GM21526 (cell line): ENCODE results near the gene SECISBP2.
"Not testable (repeated sequence)": the region's sequence is repeated elsewhere in the genome, so short reads cannot be mapped to it uniquely, and the experiment has no call there.

Experiments used
- ATAC-seq: cut with Tn5 transposase; IDR thresholded peaks from one replicate; pipeline ENCODE4 v1.9.1; 2021; ENCODE audit warnings: moderate library complexity; ENCODE audit not compliant: unreplicated experiment, low FRiP score

SECISBP2 gene

DNA sequence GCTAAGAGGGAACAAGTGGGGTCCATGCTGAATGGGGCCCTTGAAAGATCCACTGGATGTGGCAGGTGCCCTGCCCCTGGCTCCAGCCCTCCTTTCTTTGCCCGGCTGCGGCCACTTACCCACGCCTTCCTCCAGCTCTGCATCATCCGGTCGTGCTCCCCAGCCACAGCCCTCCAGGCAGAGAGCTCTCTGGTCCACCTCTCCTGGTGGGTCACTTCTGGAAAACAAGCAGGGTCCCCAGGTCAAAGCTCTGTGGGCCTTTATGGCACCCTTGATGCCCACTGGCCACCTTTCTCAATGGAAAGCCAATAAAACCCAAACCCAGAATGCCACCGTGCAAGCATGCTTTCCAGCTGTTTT lies 45.0 kb downstream of the SECISBP2 start:
- no peak for ATAC-seq

DNA sequence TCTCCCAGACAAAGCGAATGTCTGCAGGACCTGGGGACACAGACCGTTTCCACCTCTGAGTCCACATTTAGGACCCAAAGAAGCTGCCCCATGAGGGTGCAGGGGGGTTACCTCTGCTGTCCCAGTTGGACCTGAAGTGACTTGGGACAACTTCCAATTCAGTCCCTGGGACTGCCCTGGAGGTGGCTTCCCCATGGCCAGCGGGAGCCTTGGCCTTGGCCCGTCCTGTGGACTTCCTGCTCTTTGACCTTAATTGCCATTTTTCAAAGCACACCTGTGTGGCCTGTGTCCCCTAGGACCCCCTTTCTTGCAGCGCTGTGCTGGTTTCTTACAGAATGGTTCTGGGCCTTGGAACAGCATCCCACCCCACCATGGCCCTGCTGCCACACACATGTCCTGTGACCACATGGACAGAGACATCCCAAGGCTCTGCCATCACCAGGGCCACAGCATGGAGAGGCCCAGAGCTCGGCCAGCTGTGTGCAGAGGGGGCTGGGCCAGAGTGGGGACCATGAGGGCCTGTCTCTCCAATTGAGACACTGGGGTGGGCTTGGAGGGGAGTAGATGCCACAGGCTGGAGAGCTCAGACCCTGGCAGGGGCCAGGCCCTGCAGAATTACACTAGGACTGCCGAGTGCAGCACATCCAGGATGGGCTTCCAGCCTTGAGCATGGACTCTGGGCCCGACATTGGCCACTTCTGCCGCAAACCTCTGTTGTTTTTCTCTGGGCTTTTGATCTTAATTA lies 45.8 kb downstream of the SECISBP2 start:
- ATAC-seq = no peak

DNA sequence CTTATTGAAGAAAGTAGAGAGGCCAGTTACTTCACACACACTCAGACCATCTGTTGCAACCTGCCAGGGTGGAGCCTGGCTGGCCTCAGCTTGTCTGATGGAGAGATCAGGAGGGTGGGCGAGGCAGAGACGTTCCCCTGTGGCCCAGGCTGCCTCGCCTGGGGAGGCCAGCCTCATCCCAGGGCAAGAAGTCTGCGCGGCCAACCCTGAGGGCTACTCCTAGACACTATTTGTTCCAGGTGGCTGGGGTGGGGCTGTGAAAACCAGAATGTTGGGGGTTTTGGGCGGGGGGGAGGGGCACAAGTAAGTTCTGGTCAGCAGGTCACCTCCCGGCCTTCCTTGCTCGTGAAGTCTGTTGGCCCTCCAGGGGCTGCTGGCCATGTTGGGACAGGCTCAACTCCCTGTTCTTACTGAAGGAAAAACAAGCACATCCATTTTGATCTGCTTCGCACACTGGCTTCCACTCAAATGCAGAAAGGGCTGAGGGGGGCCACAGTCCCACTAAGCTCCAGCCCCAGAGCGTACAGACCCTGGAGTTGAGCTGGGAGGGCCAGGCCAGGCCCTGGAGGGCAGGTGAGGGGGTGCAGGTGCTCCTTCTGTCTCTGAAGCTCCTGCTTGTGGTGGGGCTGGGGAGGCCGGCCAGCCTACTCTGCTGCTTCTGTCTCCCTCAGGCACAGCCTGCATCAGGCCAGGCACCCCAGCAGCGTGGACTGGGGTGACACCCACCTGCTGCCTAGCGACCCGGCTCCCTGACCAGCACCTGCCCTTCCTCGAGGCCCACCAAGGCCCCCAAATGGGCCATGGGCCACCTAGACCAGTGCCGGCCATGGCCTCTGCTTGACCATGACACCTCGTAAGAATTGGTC lies 46.6 kb downstream of the SECISBP2 start:
- no peak for ATAC-seq

DNA sequence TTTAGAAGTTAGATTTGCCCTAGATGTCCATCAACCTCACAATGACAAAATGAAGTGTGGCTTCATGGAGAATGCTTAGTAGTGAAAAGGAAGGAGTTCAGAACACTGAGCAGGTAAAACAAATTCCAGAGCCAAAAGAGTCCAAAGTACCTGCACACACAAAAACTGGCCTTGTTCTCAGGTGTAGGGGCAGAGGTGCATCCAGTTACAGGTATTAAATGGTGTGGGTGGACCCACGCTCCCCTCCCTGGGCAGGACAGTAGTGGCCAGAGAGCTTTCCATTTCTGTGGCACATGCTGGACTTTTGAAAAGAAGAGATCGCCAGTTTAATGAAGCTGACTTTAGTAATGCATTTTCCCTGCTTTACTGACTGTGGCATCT lies 47.2 kb downstream of the SECISBP2 start:
- no peak for ATAC-seq

DNA sequence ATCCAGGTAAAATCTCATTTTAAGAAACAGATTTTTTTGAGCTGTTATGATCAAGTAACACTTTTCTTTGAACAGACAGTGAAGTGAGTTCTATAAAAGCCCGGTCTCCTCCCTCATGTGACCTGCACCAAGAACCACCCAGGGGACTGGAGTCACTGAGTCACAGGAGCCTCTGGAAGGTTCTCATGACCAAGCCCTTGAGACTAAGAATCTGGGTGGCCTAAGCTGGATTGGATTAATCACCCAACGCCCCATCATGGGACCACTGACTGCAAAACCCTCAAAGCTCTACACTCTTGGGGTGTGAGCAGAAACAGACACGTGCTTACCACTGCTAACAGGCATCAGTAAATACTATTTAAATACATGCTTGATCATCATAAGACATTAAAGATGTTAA lies 48.4 kb downstream of the SECISBP2 start:
- ATAC-seq = no peak

DNA sequence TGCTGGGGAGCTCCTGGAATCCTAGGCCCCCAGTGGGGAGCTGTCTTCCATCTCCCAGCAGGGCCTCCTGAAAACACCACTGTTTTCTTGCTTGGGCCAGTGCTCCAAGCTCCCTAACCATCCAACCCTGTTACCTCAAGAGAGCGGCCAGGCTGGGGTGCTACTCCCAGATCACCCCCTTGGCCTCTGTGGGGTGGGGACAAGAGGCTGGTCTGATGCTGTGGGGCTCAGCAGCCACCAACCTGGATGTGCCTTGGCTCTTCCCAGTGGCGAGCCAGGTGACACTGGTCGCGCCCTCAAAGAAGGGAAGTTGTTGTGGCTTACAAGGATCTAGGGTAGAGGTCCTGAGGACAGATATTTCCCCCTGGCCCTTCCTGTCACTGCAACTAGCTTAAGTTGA lies 49.0 kb downstream of the SECISBP2 start:
- ATAC-seq = no peak

DNA sequence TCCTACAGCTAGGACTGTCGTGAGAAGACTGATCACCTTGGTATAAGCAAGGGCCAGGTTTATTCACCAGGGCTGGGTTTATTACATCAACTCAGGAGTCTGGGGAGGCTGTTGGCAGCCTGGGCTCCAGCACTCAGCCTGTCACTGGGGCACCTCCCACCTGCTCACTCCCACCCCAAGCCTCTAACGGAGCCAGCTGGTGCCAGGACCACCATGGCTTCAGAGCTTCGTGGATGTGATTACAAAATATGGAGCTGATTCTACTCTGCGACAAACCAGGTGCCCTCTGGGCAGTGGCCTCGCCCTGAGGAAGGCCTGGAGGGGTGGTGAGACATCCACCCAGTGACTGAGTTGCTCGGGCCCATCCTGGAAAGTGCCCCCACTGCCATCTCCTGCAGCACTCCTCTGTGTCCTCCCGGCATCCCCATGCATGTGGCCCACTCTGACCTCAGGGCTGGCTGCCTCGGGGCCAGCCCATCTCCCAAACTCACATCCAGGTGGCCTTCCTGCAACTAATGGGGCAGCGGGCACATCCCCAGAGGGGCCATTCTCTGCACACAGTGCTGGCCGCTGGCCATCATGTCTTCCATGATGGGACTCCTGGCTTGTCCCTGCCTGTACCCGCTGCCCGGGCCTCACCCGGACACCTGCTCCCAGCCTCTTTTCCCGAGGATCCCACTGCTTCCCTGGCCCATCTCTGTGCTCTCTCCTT lies 49.6 kb downstream of the SECISBP2 start:
- no peak for ATAC-seq

DNA sequence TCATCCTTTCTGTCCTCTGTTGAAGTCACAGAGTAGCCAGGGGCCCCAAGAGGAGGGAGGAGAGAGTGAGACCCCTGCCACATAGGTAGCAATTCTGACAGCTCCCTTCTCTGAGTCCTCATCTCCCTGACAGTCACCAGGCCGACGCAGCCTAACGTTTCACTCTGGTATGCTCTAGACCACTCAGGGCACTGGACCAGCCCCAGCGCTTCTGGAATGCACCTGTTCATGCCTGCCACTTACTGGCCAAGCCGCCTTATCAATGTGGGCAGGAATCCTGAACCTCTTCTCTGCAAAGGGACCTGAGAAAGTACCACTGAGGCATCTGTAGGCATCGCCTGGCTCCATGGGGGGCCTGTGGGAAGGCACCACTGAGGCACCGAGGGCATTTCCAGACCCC lies 50.2 kb downstream of the SECISBP2 start:
- ATAC-seq = no peak

DNA sequence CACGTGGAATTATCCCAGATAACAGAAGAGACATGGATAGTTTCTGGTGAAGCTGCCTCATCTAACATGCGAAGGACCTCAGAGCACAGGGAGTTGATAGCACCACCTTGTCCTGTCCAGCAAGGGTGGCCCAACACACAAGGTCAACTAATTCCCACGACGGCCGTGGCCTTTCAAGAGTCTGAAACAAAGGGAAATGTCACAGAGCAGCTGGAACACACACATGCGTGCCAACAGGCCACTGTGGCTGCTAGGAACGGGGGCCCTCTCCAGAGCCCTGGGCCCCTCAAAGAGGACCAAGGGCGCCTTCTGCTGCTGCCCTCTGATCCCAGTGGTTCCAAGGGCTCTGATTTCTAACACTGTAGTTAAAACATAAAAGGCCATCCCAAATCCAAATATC lies 50.7 kb downstream of the SECISBP2 start:
- no peak for ATAC-seq

DNA sequence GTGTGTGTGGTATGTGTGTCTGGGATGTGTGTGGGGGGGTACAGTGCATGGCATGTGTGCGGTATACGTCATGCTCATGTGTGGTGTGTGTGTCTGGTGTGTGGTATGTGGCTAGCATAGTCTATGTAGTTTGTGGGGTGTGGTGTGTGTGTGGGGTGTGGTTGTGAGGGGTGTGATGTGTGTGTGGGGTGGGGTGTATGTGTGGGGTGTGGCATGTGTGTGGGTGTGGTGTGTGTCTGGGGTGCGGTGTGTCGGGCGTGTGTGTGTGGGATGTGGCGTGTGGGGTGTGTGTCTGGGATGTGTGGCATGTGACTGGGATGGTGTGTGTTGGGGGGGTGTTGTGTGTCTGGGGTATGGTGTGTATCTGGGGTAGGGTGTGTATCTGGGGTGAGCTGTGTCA lies 52.3 kb downstream of the SECISBP2 start:
- no peak for ATAC-seq

DNA sequence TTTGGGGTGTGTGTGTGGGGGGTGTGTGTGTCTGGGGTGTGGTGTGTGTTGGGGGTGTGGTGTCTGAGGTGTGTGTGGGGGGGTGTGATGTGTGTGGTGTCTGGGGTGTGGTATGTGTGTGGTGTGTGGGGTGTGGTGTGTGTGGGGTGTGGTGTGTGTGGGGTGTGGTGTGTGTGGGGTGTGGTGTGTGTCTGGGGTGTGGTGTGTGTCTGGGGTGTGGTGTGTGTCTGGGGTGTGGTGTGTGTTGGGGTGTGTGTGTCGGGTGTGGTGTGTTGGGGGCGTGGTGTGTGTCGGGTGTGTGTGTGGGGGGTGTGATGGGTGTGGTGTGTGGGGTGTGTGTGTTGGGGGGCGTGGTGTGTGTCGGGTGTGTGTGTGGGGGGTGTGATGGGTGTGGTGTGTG lies 53.5 kb downstream of the SECISBP2 start:
- not testable (repeated sequence) for ATAC-seq

DNA sequence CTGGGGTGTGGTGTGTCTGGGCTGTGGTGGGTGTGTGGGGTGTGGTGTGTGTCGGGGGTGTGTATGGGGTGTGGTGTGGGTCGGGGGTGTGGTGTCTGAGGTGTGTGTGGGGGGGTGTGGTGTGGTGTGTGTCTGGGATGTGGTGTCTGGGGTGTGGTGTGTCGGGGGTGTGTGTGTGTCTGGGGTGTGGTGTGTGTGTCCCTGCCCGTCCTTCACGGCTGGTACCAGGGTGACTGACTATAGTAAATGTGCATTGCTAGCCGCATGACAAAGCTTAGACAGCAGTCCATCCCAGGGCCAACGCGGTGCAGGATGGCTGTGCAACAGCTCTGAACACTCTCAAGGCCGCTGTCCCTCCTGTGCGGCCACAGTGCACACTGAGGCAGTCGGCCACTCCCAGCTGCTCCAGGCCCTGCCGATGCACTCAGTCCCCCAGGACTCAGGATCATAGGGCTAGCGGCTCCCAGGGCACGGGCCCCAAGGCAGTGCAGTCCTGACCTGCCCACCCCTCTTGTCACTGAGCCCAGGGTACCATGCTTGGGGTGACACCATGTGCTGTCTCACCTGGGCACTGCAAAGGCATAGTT lies 54.0 kb downstream of the SECISBP2 start:
- no peak for ATAC-seq

DNA sequence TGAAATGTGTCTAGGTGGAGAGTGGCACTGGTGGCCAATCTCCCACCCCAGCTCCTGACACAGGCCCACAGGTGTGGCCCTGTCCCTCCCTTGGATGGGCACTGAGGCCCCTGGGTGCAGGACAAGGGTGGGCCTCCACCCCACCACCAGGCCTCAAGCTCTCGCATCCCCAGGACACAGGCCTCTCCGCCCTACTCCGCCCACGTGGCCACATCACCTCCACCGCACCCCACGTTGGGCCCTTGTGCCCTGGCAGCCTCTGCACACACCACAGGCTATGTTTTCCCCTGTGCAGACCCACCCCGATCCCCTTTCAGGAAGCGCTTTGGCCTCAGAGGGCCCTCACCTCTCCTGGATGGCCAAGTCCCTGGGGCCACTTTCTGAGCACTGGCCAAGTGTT lies 54.7 kb downstream of the SECISBP2 start:
- no peak for ATAC-seq

DNA sequence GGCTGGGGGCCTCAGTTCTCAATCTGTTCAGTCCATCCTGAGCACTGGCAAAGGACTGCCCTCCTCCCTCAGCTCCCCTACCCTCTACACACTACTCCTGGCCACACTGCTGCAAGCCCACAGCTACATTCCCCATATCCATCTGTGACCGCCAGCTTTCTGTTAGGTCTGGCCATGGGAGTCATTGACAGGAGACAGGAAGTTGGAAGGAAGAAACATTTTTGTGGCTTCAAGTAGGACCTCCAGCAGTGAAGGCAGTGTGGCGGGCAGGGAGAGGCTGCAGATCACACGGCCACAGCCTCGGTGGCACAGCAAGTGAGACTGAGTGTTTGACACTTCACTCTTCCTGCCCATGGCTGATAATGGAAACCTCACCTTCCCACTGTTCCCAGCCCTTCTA lies 55.9 kb downstream of the SECISBP2 start:
- ATAC-seq = no peak

DNA sequence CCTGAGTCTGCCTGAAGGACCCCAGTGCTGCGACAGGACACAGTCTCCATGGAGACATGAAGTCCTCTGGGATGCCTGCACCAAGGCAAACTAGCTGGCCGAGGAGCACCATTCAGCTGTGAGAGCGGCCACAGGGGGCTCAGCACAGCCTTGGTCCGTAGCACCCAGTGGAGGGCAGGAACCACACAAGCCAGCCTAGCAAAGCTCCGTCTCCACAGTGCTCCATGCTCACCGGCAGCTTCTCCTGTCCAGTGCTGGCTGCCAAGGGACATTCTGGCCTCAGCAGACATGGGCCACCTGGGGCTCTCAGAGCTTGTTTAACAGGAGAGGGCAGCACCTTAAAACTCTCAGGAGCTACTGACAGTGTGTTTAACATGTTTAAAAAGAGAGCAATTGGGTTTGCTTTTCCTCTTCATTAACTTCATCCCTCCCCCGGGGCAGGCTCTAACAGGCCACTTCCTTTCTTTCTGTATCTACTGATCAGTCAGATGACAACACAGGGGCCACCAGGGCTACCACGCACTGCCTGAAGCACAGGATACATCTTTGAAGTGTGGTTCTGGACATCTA lies 57.0 kb downstream of the SECISBP2 start:
- peak; percentile 58 for ATAC-seq

DNA sequence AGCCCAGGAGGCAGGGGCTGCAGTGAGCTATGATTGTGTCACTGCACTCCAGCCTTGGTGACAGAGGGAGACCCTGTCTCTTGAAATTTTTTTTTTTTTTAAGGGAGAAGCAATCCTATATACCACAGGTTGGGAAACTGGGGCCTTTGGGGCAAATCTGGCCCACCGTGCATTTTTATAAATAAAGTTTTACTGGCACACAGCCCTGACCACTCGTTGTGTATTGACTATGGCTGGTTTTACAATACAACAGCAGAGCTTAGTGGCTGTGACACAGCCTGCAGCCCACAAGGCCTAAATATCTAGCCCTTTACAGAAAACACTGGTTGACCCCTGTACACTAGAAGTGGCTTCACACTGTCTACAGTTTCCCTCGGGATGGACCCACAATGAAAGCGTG lies 58.0 kb downstream of the SECISBP2 start:
- ATAC-seq = no peak

DNA sequence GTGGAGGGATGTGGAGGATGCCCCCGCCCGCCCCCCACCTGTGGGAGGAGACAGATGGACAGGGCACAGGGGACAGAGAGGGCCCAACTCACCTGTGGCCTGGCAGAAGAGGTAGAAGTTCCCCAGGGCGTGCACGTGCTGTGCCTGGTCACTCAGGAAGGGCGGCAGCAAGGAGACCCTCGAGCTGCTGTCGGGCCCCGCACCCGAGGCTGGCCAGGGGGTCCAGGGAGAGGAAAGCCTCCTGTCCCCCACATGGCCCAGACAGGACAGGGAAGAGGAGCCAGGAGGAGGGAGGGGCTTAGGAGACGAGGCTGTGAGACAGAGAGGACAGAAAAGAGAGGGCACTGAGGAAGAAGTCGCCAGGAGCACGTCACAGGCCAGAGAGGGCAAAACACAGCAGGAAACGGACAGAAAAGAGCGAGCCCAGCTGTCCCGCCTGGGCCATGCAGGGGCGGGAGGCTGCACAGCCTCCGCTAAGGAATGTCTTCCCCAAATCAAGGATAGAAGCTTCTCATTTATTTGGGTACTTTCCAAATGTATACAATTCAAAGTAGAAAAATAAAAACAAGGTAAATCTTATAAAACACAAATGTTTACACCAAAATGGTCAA lies 58.5 kb downstream of the SECISBP2 start:
- ATAC-seq = no peak

DNA sequence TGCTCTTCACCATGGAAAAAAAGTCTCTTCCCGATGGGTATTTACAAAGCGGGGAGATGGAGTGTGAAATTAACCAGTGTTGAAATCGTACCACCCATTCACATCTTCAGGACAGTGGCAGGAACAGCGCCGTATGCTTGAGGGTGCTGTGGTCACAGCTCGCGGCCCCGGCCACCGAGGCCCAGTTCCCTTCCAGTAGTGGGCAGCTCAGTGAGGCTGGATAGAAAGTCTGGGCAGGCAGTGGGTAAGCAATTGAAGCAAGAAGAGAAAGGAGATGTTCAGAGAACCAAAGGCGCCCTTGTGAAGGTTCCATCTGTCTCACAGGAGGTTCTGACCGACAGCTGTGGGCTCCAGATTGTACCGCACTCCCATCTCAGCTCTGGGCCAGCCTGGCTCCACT lies 59.1 kb downstream of the SECISBP2 start:
- no peak for ATAC-seq

DNA sequence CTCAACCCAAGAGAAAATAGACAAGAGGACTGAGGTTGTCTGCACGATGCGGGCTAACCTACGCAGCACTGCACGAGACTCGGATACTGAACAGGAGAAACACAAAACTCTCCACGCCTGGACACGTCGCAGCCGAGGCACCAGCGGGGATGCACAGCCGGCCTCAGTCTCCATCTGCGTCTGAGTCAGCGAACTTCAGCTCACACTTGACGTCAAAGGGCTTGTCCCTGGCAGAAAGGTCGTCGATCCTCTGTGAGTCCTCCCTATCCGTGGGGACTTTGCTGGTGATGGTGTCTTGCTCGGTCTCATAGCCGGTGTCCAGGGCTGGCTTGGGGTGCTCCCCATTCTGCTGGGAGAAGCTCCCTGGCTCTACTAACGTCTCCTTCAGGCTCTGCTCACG lies 60.2 kb downstream of the SECISBP2 start:
- no peak for ATAC-seq

DNA sequence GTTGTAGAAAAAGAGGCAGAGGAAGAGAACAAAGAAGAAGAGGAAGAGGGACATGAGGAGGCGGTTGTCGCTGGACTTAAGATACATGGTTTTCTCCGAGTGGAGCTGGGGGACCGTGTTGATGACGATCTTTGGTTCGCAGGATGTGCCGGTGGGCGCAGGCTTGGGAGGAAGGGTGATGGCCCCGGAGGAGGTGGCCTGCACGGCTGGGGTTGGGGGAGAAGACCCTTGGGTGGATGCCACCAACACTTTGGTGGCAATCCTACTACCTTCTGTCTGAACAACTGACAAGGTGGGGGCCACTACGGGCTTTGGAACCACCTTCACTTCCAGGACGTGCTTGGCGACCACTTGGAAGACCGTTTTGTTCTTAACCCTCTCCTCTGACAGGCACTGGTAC lies 60.7 kb downstream of the SECISBP2 start:
- no peak for ATAC-seq
